ACC112 (cell line): ENCODE measurements around the gene NCAM1.

ENCODE experiments used
- H2AFZ ChIP-seq: fragments of 200-600 bp; sonication (generic); one replicate; pipeline ENCODE4 v1.6.0; 2017; ENCODE audit warnings: antibody characterized with exemption, low read length; ENCODE audit not compliant: unreplicated experiment
- H3K27ac ChIP-seq: fragments of 200-600 bp; sonication (generic); 2 replicates; pipeline ENCODE4 v1.5.1; 2014; ENCODE audit warnings: low read depth, mild to moderate bottlenecking, antibody characterized with exemption, low read length, moderate library complexity
- H3K27me3 ChIP-seq: fragments of 200-600 bp; sonication (generic); 2 replicates; pipeline ENCODE4 v1.6.1; 2014; ENCODE audit warnings: mild to moderate bottlenecking, antibody characterized with exemption, low read length, moderate library complexity, mixed read lengths; ENCODE audit not compliant: insufficient read depth
- H3K36me3 ChIP-seq: fragments of 200-600 bp; sonication (generic); 2 replicates; pipeline ENCODE4 v1.6.1; 2016; ENCODE audit warnings: mild to moderate bottlenecking, antibody characterized with exemption, low read length, moderate library complexity, mixed read lengths; ENCODE audit not compliant: insufficient read depth
- H3K4me1 ChIP-seq: fragments of 200-600 bp; sonication (generic); one replicate; pipeline ENCODE4 v1.6.1; 2016; ENCODE audit warnings: low read length, mixed read lengths; ENCODE audit not compliant: insufficient read depth, unreplicated experiment, control insufficient read depth
- H3K4me3 ChIP-seq: fragments of 200-600 bp; sonication (generic); 2 replicates; pipeline ENCODE4 v1.5.1; 2014; ENCODE audit warnings: mild to moderate bottlenecking, low read depth, low read length
- H3K79me2 ChIP-seq: fragments of 200-600 bp; sonication (generic); one replicate; pipeline ENCODE4 v1.6.0; 2016; ENCODE audit warnings: low read length; ENCODE audit not compliant: control insufficient read depth, unreplicated experiment, insufficient read depth

NCAM1 gene

GRCh38 chr11:113242767-113243397 lies 281.7 kb downstream of the NCAM1 start:
- no peaks in the 10 kb centered on the region for H3K4me1 ChIP-seq
- H2AFZ ChIP-seq: peak overlapping the region; percentile 38
- peaks cover 23% of the 10 kb centered on the region for H3K27me3 ChIP-seq
- H3K36me3 ChIP-seq: no peaks in the 10 kb centered on the region
- no peaks in the 10 kb centered on the region for H3K79me2 ChIP-seq
- H3K4me3 ChIP-seq: peak overlapping the region; percentile 78
- no peak overlapping the region for H3K27ac ChIP-seq

GRCh38 chr11:113243696-113244095 lies 282.5 kb downstream of the NCAM1 start:
- no peak overlapping the region for H3K27ac ChIP-seq
- no peak overlapping the region for H2AFZ ChIP-seq
- H3K79me2 ChIP-seq: no peaks in the 10 kb centered on the region
- H3K4me1 ChIP-seq: no peaks in the 10 kb centered on the region
- H3K4me3 ChIP-seq: peak overlapping the region; percentile 78; the same call in 1 of the 2 replicates
- H3K36me3 ChIP-seq: no peaks in the 10 kb centered on the region
- peaks cover 23% of the 10 kb centered on the region for H3K27me3 ChIP-seq

- no peaks in the 10 kb centered on the region for H3K4me1 ChIP-seq
- H2AFZ ChIP-seq: no peak overlapping the region
- no peaks in the 10 kb centered on the region for H3K79me2 ChIP-seq
- H3K27me3 ChIP-seq: peaks cover 23% of the 10 kb centered on the region
- no peaks in the 10 kb centered on the region for H3K36me3 ChIP-seq
- no peak overlapping the region for H3K4me3 ChIP-seq
- H3K27ac ChIP-seq: no peak overlapping the region
Observed at GRCh38 chr11:113245216-113245615, 284.0 kb downstream of the NCAM1 start.

- Histone ChIP-seq H3K4me1 (no peaks in the 10 kb centered on the region), H3K4me3 (no peak overlapping the region), H2AFZ (no peak overlapping the region), H3K79me2 (no peaks in the 10 kb centered on the region), H3K27ac (no peak overlapping the region), H3K36me3 (no peaks in the 10 kb centered on the region), H3K27me3 (peaks cover 23% of the 10 kb centered on the region)
Observed at GRCh38 chr11:113247221-113247620, 286.0 kb downstream of the NCAM1 start.

GRCh38 chr11:113247966-113248365 lies 286.7 kb downstream of the NCAM1 start:
- Histone ChIP-seq H3K4me3 (no peak overlapping the region), H3K27me3 (peaks cover 23% of the 10 kb centered on the region), H3K27ac (no peak overlapping the region), H3K4me1 (no peaks in the 10 kb centered on the region), H3K79me2 (no peaks in the 10 kb centered on the region), H3K36me3 (no peaks in the 10 kb centered on the region), H2AFZ (no peak overlapping the region)

- peaks cover 16% of the 10 kb centered on the region for H3K27me3 ChIP-seq
- H3K36me3 ChIP-seq: no peaks in the 10 kb centered on the region
- no peak overlapping the region for H3K4me3 ChIP-seq
- no peaks in the 10 kb centered on the region for H3K79me2 ChIP-seq
- no peaks in the 10 kb centered on the region for H3K4me1 ChIP-seq
- H2AFZ ChIP-seq: no peak overlapping the region
- no peak overlapping the region for H3K27ac ChIP-seq
Observed at GRCh38 chr11:113248702-113249490, 287.7 kb downstream of the NCAM1 start.

- Histone ChIP-seq H3K27ac (no peak overlapping the region), H3K4me3 (no peak overlapping the region), H3K4me1 (no peaks in the 10 kb centered on the region), H2AFZ (no peak overlapping the region), H3K36me3 (no peaks in the 10 kb centered on the region), H3K27me3 (peaks cover 12% of the 10 kb centered on the region), H3K79me2 (no peaks in the 10 kb centered on the region)
Observed at GRCh38 chr11:113249491-113249763, 288.2 kb downstream of the NCAM1 start.

GRCh38 chr11:113249786-113250185 lies 288.6 kb downstream of the NCAM1 start:
- peaks cover 12% of the 10 kb centered on the region for H3K27me3 ChIP-seq
- H3K36me3 ChIP-seq: no peaks in the 10 kb centered on the region
- H2AFZ ChIP-seq: no peak overlapping the region
- H3K4me3 ChIP-seq: no peak overlapping the region
- no peak overlapping the region for H3K27ac ChIP-seq
- no peaks in the 10 kb centered on the region for H3K79me2 ChIP-seq
- no peaks in the 10 kb centered on the region for H3K4me1 ChIP-seq

- peaks cover 6% of the 10 kb centered on the region; the same call in 1 of the 2 replicates for H3K27me3 ChIP-seq
- H3K27ac ChIP-seq: no peak overlapping the region
- H3K4me3 ChIP-seq: no peak overlapping the region
- H3K79me2 ChIP-seq: no peaks in the 10 kb centered on the region
- no peaks in the 10 kb centered on the region for H3K36me3 ChIP-seq
- H3K4me1 ChIP-seq: no peaks in the 10 kb centered on the region
- H2AFZ ChIP-seq: no peak overlapping the region
Observed at GRCh38 chr11:113251281-113251680, 290.1 kb downstream of the NCAM1 start.

GRCh38 chr11:113253406-113253805 lies 292.2 kb downstream of the NCAM1 start:
- no peaks in the 10 kb centered on the region for H3K27me3 ChIP-seq
- no peak overlapping the region for H3K4me3 ChIP-seq
- no peaks in the 10 kb centered on the region for H3K79me2 ChIP-seq
- no peaks in the 10 kb centered on the region for H3K36me3 ChIP-seq
- H3K27ac ChIP-seq: no peak overlapping the region
- no peak overlapping the region for H2AFZ ChIP-seq
- no peaks in the 10 kb centered on the region for H3K4me1 ChIP-seq

GRCh38 chr11:113255096-113255495 lies 293.9 kb downstream of the NCAM1 start:
- Histone ChIP-seq H3K4me3 (no peak overlapping the region), H3K4me1 (no peaks in the 10 kb centered on the region), H3K36me3 (no peaks in the 10 kb centered on the region), H3K27me3 (no peaks in the 10 kb centered on the region), H3K79me2 (no peaks in the 10 kb centered on the region), H2AFZ (no peak overlapping the region), H3K27ac (no peak overlapping the region)
